Effector memory CD4-positive, alpha-beta T cell (primary cell): ENCODE results near the gene CERS6.

ENCODE experiments used
- DNase-seq, 3 donors: peaks; one replicate each; pipeline ENCODE4 v3.0.0-alpha.2; 2020
- H3K27ac ChIP-seq: 2 replicates; pipeline ENCODE4 v1.7.0; 2013; ENCODE audit warnings: mild to moderate bottlenecking, low read length, moderate library complexity; ENCODE audit not compliant: insufficient read depth, poor library complexity, severe bottlenecking
- H3K27me3 ChIP-seq: replicated peaks from 2 replicates; pipeline ENCODE4 v1.7.0; 2013; ENCODE audit warnings: mild to moderate bottlenecking, low read length; ENCODE audit not compliant: insufficient read depth, control insufficient read depth, poor library complexity, severe bottlenecking
- H3K36me3 ChIP-seq: 2 replicates; pipeline ENCODE4 v1.7.0; 2013; ENCODE audit warnings: mild to moderate bottlenecking, low read length, moderate library complexity; ENCODE audit not compliant: control insufficient read depth, insufficient read depth
- H3K4me1 ChIP-seq: 2 replicates; pipeline ENCODE4 v1.7.0; 2013; ENCODE audit warnings: low read length, mild to moderate bottlenecking; ENCODE audit not compliant: control insufficient read depth, insufficient read depth, poor library complexity, severe bottlenecking
- H3K4me3 ChIP-seq: 2 replicates; pipeline ENCODE4 v1.7.0; 2013; ENCODE audit warnings: low read length, low read depth, mild to moderate bottlenecking; ENCODE audit not compliant: insufficient read depth, poor library complexity, severe bottlenecking
- H3K9me3 ChIP-seq: 2 replicates; pipeline ENCODE4 v1.7.0; 2013; ENCODE audit warnings: mild to moderate bottlenecking, low read length, moderate library complexity; ENCODE audit not compliant: control insufficient read depth

CERS6 gene

DNA sequence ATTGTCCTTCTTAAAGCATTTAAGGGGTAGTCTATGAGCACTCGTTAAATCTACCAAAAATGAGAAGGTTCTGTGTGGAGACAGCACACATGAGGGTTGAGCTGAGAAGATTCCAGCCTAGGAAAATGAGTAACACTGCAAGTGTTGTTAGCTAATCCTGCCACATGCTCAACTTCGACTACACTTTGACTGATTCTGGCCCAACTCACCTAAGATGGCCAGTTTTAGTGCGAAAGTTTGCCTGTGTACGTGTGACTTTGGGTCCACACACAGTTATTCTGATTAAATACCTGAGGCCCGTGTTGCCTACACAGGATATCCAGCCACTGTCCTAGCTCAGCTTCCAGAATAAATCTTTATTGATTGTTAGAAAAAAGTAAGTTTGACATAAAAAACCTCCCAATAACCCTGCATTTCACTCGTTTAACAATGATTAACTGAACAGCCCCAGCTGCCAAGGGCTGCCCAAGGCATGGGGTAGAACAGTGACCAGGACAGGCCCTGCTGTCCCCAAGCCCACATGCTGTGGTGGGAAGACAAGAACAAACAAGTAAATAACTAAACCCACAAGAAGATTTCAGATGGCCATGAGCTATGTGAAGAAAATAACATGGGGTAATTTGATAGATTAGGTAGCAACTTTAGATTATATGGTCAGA, 14.7 kb upstream of the CERS6 start:
- no peak overlapping the region for H3K4me3 ChIP-seq
- no peaks in the 10 kb centered on the region for H3K4me1 ChIP-seq
- H3K9me3 ChIP-seq = no peaks in the 10 kb centered on the region
- DNase-seq = no peak
- H3K27ac ChIP-seq = no peak overlapping the region
- H3K36me3 ChIP-seq = no peaks in the 10 kb centered on the region
- no peaks in the 10 kb centered on the region for H3K27me3 ChIP-seq

DNA sequence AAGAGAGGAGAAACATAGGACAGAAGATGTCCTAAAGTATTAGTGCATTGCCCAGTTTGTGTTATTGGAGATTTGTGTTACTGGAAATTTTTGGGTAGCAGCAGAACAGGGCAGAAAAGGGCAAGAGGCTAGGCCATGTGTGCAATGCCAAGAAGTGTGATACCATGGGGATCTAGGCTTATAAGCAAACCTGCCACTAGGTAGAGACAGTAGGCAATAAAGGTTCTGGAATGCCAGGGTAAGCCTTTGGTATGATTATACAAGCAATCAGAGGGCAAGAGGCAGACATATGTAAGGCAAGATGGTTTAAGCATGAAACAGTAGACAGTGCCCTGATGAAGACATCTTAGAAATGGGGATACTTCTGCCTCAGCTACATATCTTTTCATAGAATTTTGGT, 12.3 kb upstream of the CERS6 start:
- Histone ChIP-seq H3K4me1 (no peaks in the 10 kb centered on the region), H3K9me3 (no peaks in the 10 kb centered on the region), H3K27ac (no peak overlapping the region), H3K36me3 (no peaks in the 10 kb centered on the region), H3K27me3 (no peaks in the 10 kb centered on the region), H3K4me3 (no peak overlapping the region)
- no peak for DNase-seq

DNA sequence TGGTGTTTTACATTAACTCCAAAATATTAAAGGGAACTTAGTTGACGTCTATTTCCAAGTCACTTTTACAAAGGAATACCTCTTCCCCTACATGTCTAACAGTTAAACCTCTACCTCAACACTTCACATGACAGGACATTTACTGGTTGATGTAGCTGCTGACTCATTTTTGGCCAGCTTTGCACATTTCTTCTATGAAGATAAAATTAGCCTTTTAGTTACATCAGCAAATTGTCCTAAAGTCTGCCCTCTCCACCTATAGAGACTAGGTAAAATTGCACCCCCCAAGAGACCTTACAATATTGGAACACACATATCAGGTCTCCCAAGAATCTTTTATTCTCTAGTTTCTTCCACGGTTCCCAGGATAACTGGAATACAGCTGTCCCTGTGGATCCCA, 10.1 kb upstream of the CERS6 start:
- DNase-seq = no peak
- Histone ChIP-seq H3K27me3 (no peaks in the 10 kb centered on the region), H3K9me3 (no peaks in the 10 kb centered on the region), H3K4me1 (no peaks in the 10 kb centered on the region), H3K36me3 (no peaks in the 10 kb centered on the region), H3K27ac (no peak overlapping the region), H3K4me3 (no peak overlapping the region)

DNA sequence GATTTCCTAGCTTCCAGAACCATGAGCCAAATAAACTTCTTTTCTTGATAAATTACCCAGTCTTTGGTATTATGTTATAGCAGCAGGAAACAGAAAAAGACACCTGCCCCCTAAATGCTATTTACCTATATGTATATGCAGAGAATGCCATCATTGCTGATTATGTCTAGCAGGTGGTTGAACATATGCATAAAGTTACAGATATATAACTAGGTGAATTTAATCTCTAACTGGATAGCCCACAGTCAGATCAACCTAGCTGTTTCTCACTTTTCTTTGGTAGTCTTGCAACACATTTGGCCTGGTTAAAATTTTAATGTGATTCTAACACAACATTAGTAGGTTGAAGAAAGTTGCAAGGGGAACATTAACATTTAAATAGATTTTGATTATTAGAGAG, 7.1 kb upstream of the CERS6 start:
- no peaks in the 10 kb centered on the region for H3K9me3 ChIP-seq
- no peak overlapping the region for H3K4me3 ChIP-seq
- H3K27me3 ChIP-seq = no peaks in the 10 kb centered on the region
- no peak overlapping the region for H3K27ac ChIP-seq
- no peak for DNase-seq
- no peaks in the 10 kb centered on the region for H3K36me3 ChIP-seq
- H3K4me1 ChIP-seq = no peaks in the 10 kb centered on the region

DNA sequence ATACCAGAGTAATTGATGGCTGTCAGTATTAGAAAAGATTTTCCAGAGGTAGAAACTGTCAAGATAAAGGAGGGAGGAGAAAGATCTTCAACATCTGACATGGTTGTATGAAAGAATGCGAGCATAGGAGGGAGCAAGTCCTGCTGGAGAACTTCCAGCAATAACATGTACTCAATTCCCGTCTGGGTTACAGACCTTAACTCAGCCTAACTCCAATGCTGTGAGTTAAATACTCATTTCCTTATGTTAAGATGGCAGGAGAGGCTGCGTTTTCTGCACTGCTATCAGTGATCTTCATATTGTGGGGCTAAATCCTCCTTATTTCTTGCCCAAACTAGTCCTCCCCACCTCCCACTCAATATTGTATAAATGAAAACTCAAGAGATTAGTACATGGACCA, 6.7 kb upstream of the CERS6 start:
- H3K36me3 ChIP-seq = no peaks in the 10 kb centered on the region
- no peaks in the 10 kb centered on the region for H3K9me3 ChIP-seq
- no peak for DNase-seq
- no peak overlapping the region for H3K4me3 ChIP-seq
- H3K27me3 ChIP-seq = no peaks in the 10 kb centered on the region
- no peaks in the 10 kb centered on the region for H3K4me1 ChIP-seq
- H3K27ac ChIP-seq = no peak overlapping the region

DNA sequence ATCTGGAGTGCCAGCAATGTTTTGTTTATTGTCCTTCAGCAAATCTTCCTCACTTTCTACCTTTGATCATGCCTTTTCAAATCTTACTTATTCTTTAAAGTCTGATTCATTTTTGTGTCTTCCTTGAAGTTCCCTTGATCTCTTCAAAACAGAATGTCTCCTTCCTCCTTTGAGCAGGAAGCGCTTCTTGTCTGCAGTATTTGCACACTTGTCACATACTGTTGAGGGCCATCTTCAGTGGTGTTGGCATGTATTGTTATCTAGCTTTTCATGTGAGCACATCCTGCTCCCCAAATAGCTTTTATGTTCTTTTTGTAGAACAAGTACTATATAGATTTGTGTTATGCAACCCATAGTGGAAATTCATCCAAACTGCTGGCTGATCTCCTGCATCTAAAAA, 5.9 kb upstream of the CERS6 start:
- no peaks in the 10 kb centered on the region for H3K27me3 ChIP-seq
- no peaks in the 10 kb centered on the region for H3K36me3 ChIP-seq
- H3K9me3 ChIP-seq = no peaks in the 10 kb centered on the region
- no peak for DNase-seq
- H3K27ac ChIP-seq = no peak overlapping the region
- H3K4me1 ChIP-seq = no peaks in the 10 kb centered on the region
- H3K4me3 ChIP-seq = no peak overlapping the region

DNA sequence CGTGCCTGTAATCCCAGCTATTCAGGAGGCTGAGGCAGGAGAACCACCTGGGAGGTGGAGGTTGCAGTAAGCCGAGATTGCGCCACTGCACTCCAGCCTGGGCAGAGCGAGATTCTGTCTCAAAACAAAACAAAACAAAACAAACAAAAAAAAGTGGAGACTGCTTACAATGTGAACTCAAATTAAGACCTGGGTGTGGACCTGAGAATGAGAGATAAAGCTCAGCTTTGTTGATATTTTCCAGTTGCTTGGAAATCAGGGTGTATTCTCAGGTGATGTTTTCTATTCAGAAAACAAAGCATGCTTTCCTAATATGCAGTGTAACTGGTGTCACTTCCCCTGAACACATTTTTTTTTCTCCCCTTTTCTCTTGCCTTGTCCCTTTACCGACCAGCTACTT, 5.3 kb upstream of the CERS6 start:
- DNase-seq = no peak
- H3K27ac ChIP-seq = no peak overlapping the region

DNA sequence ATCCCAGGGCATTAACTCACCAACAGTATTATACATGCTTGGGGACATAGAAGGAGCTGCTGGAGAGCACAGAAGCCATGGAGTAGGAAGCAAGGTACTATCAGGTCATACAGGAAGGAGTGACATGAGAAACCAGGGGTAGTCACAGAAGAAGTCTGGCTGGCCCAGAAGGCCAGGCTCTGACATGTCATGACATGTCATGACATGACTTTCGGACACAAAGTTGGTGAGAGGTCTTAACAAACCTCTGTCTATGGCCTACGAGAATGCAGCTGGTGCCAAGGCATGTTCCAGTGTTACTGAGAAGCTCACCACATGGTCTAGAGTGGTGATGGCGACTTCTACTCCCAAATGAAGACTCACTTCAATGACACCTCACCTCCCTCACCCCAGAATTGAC, 3.3 kb upstream of the CERS6 start:
- Histone ChIP-seq H3K9me3 (no peaks in the 10 kb centered on the region), H3K27ac (no peak overlapping the region), H3K36me3 (no peaks in the 10 kb centered on the region), H3K27me3 (no peaks in the 10 kb centered on the region), H3K4me1 (no peaks in the 10 kb centered on the region), H3K4me3 (no peak overlapping the region)
- DNase-seq = no peak

More for the DNA sequence above, 5.3 kb upstream of the CERS6 start:
- no peaks in the 10 kb centered on the region for H3K4me1 ChIP-seq
- no peaks in the 10 kb centered on the region for H3K36me3 ChIP-seq
- H3K4me3 ChIP-seq = no peak overlapping the region
- H3K27me3 ChIP-seq = no peaks in the 10 kb centered on the region
- H3K9me3 ChIP-seq = no peaks in the 10 kb centered on the region

DNA sequence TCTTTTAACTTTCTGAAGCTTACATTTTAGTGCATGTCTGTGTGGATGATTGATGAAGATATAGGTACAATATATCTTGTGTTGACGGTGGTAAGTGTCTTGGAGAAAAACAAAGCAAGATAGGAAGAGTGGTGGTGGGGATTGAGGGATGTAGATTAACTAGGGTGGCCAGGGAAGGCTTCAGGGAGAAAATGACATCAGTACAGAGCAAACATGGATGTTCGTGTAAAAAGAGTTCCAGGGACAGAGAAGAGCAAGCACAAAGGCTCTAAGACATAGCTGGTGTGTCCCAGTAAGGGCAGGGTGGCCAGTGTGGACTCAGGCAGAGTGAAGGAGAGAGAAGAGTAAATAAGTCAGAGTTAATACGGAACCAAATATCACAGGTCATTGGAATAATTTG, 2.7 kb upstream of the CERS6 start:
- Histone ChIP-seq H3K4me3 (no peak overlapping the region), H3K4me1 (no peaks in the 10 kb centered on the region), H3K36me3 (no peaks in the 10 kb centered on the region), H3K27ac (no peak overlapping the region), H3K27me3 (no peaks in the 10 kb centered on the region), H3K9me3 (no peaks in the 10 kb centered on the region)
- DNase-seq = no peak

DNA sequence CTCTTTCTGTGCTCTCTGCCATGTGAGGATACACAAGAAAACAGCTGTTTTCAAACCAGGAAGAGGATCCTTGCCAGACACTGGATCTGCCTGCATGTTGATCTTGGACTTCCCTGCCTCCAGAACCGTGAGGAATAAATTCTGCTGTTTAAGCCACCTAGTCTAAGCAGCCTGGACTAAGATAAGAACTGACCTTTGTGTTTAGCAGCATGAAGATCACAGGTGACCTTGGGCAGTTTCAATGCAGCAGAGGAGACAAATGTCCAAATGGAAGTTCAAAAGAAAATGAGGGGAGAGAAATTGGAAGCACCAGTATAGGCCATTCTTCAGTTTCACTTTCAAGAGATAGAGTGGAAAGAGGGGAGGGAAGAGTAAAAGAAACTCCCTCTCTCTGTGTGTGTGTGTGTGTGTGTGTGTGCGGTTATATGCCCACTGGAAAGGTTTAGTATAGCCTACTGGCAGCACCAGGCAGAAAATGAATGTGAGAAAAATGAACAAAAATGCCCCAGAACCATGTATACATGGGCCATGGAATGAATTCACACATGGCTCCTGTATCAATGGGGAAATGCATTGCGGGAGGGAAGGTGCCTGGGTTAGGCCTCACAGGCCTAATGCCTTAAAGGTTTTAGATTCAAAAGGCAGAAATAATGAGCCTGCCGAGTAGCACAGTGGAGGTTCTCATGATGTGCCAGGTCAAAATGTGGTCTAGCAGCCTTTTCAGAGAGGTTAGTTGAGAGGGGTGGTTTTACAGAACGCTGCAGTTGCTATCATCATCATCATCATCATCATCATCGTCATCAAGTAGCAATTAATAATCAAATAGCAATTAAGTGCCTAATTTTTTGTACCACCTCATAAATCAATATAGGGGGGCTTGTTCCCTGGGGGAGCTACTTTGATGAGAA, 1.1 kb upstream of the CERS6 start:
- Histone ChIP-seq H3K27ac (no peak overlapping the region), H3K4me3 (peak overlapping the region; percentile 86), H3K36me3 (no peaks in the 10 kb centered on the region), H3K9me3 (no peaks in the 10 kb centered on the region), H3K27me3 (no peaks in the 10 kb centered on the region), H3K4me1 (no peaks in the 10 kb centered on the region)
- DNase-seq = no peak
